D721Med (cell line): ENCODE measurements around the gene TTC28.

Experiments used
- DNase-seq: peaks from one replicate; pipeline ENCODE4 v3.0.0; 2011; ENCODE audit warnings: low spot score; ENCODE audit not compliant: insufficient read length
- FAIRE-seq: peaks from 2 replicates; lab custom pipeline; 2011; peaks lifted over from hg19 to GRCh38; lab: Jason Lieb, UNC
- TF ChIP-seq, protein P1 (sequence below): IDR thresholded peaks from 2 replicates; pipeline ENCODE4 v1.5.1; 2012; ENCODE audit warnings: mild to moderate bottlenecking, control low read depth; ENCODE audit not compliant: insufficient read depth; ENCODE audit errors: missing control alignments

Gene TTC28

DNA sequence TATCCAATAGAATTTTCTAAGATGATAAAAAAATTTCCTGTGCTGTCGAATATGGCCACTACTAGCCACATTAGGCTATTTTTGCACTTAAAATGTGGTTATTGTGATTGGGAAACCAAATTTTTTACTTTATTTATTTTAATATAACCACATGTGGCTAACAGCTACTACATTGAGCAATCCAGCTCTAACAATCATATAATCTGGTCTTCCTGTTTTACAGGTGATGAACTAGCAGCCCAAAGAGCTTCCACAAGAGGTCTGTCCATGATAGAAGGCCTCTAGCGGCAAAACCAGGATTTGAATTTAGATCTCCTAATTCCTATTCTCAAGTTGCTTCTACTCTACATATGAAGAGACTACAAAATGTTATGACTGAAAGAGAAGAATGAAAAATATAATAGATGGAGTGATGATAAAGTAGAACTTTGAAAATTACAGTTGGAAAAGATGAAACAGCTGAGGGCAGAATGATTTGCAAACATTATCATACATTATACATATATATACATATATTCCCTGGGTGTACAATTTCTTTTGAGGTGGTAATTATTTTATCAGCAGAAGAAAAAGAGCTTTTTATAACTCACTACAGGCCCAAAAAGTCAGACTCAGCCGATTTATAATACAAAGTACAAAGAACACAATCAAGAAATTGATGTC lies 397.1 kb downstream of the TTC28 start:
- TF ChIP-seq, protein P1, sequence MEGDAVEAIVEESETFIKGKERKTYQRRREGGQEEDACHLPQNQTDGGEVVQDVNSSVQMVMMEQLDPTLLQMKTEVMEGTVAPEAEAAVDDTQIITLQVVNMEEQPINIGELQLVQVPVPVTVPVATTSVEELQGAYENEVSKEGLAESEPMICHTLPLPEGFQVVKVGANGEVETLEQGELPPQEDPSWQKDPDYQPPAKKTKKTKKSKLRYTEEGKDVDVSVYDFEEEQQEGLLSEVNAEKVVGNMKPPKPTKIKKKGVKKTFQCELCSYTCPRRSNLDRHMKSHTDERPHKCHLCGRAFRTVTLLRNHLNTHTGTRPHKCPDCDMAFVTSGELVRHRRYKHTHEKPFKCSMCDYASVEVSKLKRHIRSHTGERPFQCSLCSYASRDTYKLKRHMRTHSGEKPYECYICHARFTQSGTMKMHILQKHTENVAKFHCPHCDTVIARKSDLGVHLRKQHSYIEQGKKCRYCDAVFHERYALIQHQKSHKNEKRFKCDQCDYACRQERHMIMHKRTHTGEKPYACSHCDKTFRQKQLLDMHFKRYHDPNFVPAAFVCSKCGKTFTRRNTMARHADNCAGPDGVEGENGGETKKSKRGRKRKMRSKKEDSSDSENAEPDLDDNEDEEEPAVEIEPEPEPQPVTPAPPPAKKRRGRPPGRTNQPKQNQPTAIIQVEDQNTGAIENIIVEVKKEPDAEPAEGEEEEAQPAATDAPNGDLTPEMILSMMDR = no peak
- no peak for FAIRE-seq
- DNase-seq = no peak

DNA sequence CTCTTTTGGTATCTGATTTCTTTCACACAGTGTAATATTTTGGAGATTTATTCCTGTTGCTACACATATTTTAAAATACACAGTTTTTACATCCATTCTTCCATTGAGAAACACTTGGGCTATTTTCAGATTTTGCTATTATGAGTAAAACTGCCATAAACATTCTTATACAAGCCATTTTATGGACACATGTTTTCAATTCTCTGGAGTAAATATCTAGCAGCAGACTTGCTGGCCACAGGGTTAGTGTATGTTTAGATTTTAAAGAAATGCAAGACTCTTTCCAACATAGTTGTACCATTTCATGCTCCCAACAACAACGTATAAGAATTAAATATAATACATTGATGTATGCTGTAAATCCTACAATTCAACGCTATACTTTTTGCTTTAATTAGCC lies 399.8 kb downstream of the TTC28 start:
- TF ChIP-seq, protein P1 = no peak
- FAIRE-seq (no peak), DNase-seq (no peak)

DNA sequence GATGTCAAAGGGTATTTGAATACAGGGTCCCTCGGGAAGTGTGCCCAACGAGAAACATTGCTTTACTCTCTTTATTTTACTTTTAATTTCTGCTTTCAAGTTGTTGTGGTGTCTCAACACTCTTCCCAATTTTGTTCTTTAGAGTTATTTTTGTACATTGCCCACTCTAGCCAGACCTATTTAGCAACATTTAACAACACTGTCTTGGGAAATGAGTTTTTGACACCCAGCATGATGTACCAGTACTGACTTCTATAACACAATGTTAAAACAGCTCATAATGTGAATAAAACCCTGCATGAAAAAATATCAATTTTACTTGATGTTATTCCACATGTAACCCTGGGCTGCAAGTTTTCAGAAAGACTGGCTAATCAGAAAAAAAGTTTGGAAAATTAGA lies 410.4 kb downstream of the TTC28 start:
- DNase-seq = no peak
- TF ChIP-seq, protein P1 = no peak
- no peak for FAIRE-seq

DNA sequence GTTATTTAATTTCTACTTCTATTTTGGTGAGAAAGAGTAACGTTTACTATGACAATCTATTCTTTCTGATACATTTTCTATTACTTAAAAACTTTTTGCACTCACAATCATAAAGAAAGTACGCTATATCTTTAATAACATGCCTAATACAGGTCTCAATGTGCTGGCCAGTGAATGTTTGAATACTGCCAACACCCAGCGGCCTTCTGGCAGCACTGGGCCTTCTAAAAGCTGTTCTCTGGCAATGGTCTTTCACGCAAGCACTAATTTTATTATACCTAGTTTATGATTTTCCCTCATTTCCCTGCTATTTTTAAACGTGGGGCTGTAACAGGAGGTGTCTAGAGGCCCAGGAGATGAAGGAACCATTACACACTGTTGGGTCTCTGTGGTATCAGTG lies 410.8 kb downstream of the TTC28 start:
- no peak for DNase-seq
- no peak for FAIRE-seq
- TF ChIP-seq, protein P1 = no peak

DNA sequence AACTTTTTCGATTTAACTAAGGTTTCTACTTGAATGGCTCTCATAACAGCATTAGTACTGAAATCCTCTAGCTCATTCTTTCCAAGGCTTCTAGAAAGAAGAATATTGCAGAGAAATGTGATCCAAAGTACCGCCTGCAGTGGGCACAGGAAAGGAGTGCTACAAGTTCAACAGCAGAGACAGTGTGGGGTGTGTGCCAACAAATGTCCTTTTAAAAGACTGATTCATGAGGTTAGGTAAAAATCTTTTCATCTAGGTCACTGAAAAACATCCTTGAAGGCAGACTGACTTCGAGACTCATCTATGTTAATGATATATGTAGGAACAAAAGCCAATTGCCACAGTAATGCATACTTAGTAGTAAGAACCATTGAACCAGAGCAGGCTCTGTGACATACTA lies 411.5 kb downstream of the TTC28 start:
- TF ChIP-seq, protein P1 = no peak
- FAIRE-seq (no peak), DNase-seq (no peak)

DNA sequence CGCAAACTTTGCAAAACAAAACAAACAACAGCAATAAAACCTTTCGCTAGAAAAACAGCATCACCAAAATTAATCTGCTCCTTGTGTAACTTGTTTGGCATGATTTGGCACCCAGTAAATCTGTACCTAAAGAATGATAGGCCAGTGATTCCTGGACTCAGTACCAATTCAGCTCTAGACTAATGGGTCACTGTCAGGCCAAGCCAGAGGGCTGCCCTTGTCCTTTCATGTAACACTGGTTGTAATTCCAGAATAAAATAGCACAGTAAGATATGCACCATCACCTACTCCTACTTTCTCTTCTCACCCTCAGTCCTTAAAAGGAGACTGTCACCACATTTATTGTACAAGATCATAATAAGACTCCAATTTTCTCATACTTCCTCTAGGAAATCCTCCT lies 419.0 kb downstream of the TTC28 start:
- TF ChIP-seq, protein P1 = no peak
- FAIRE-seq = no peak
- no peak for DNase-seq

DNA sequence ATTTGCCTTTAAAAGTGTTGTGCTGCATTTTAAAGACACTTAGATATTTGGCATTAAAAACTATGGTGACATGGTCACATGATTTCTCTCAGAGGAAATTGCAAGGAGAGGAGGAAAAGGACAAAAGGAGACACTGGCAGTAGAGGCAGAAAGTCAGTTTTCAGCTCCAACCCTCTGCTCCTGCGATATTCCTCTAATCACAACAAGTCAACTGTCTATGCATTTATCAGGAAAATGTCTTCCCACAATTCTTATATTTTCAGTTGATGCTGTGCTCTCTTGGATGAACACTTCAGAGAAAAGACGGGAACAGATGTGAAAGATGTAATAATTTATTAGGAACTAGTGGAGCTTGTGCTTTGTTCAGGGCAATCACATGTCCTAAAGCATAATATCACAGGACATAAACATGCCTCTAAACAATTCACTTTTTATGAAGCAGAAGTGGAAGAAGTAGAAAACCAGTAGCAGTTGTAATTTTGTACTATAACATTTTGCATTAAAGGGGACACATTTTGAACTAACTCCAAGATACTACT lies 419.8 kb downstream of the TTC28 start:
- DNase-seq (no peak), FAIRE-seq (no peak)
- TF ChIP-seq, protein P1 = no peak
